Stimulated activated CD4-positive, alpha-beta T cell treated with anti-CD3 and anti-CD28 coated beads, TNF-alpha, amount 100 ng/mL, for 48 hours (primary cell): ENCODE results near the gene HYAL3.
"Not testable (repeated sequence)": the region's sequence is repeated elsewhere in the genome, so short reads cannot be mapped to it uniquely, and the experiment has no call there.

Source experiments
- DNase-seq, 3 donors: peaks; one replicate each; pipeline ENCODE4 v3.0.0-alpha.2; 2020; ENCODE audit warnings: low read depth in 3 of 3

Gene HYAL3

DNA sequence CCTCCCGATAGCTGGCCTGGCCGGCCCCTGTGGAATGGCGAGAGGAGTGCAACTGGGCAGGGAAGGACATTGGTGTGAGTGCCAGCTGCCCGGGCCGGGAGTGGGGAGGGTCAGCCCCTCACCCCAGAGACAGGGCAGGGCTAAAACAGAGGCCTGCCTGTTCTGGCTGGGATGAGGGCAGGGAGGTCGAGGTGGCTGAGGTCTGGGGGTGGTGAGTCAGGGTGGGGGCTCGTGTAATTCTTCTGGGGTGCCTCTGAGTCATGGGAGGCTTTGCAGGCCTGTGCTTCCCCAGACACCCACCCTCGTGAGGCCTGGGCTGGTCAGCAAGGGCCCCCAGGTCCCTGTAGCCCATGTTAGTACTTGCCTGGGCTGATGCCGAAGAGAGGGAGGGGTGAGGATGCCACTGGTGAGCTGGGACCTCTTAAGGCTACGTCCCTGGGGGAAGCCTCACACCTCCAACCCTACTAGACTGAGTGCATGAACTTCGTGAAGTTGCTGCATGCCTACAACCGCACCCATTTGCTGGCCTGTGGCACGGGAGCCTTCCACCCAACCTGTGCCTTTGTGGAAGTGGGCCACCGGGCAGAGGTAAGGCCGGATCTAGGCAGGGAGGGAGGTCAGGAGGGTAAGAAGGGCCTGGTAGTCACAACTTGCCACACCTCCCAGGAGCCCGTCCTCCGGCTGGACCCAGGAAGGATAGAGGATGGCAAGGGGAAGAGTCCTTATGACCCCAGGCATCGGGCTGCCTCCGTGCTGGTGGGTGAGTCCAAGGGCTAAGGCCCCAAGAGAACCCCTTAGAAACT is 28.6 kb downstream of the HYAL3 start:
- DNase-seq = no peak

DNA sequence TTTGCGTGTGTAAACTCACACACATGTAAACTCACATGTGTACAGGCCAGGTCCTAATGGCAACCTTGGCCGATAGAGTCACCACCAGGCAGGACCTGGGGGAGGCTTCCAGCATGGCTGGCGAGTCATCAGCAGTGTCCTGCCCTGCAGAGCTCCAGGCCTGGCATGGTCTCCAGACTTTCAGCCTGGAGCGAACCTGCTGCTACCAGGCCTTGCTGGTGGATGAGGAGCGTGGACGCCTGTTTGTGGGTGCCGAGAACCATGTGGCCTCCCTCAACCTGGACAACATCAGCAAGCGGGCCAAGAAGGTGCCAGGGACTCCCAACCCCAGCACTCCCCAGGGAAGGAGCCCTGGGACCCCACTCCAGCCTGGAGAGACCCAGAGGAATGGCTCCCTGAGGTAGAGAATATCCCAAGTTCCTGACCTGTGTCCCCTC is 29.2 kb downstream of the HYAL3 start:
- DNase-seq = no peak

DNA sequence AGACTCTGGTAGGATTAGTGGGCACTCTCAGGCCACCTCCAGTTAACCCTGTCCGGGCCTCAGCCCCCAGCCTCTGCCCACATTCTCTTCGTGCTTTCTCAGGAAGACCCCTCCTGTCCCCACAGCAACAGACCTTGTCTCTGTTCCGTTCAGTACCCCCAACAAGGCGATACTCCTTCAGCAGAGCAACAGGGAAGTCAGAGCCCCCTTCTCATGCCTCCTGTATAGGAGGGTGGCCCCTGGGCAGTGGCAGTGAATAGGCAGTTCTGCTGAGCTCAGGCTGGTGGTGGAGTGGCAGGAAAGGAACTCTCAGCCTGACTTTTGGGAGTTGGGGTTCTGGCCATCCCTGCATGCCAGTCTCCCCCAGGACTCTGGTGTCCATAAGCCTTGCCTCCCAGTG is 29.7 kb downstream of the HYAL3 start:
- DNase-seq = no peak

DNA sequence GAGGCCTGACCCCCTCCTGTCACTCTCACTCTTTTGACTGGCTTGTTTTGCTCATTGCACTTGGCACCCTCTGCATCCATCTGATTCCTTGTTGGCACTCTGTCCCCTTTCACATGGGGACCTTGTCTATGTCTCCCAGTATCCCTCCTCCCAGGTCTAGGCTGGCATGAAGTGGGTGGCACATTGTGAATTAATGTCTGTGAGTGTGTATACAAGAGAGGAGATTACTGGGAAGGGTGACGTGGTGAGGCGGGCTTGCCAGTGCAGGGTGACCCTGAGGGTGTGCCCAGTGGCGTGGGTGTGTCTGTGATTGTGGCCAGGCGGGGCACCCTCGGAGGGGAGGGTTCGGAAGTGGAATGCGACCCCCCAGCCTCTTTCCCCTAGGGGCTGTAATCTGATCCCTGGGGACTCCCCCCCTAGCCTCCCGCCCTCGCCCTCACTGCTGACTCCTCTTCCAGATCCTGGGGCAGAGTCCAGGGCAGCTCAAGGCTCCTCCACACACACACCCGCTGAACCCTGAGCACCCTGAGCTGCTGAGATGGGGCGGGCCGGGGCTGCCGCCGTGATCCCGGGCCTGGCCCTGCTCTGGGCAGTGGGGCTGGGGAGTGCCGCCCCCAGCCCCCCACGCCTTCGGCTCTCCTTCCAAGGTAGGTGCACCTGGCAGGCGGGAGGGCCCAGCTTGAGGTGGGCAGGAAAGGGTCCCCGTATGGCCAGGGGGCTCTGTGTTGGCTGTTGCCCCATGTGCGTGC is 30.3 kb downstream of the HYAL3 start, which contains the start of gene SEMA3B:
TSS of gene SEMA3B (plus strand) at position 445 of the 749 bp plus-strand sequence. CDS start at position 539, 94 bp downstream.
- no peak for DNase-seq

DNA sequence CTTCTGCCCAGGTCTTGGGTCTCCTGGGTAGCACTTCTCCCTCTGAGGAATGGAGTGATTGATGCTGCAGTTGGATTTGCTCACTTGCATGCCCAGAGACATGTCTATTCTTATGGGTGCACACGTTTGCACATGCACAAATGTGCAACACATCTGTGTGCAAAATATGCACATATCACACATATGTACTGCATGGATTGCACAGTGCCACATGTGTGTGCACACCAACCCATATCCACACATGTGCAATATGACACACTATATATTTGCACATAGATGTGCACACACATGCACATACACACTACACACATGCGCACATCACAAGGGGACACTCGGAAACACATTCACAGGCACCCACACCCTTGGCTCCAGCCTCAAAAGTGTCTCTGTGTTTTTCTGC is 30.9 kb downstream of the HYAL3 start:
- no peak for DNase-seq

DNA sequence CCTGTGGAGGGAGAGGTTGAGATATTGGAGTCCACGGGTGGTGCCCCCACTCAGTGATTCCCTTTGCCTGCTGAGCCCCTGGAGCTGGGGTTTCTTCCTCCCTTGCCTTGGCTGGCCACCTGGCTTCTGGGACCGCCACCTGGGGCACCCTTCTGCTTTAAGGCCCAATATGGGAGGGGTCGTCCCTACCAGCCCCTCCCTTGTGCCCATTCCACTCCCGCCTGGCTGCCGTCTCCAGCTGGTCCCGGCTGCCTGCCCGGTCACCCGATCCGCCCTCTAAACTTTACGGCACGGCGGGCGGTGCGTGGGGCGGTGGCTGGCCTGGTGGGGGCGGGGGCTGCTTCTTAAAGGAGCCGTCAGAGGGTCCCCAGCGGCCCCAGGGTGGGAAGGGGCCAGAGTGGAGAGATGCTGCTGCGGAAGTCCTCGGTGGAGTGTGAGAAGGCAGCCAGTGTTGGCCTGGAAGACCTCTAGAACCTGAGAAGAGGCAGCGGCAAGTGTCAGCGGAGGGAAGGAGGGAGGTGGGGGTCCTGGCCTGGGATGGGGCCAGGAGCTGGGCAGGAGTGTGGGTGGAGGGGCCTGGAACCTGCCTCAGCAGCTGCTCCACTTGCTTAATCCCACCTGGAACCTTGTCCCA is 31.8 kb downstream of the HYAL3 start:
- DNase-seq = no peak

DNA sequence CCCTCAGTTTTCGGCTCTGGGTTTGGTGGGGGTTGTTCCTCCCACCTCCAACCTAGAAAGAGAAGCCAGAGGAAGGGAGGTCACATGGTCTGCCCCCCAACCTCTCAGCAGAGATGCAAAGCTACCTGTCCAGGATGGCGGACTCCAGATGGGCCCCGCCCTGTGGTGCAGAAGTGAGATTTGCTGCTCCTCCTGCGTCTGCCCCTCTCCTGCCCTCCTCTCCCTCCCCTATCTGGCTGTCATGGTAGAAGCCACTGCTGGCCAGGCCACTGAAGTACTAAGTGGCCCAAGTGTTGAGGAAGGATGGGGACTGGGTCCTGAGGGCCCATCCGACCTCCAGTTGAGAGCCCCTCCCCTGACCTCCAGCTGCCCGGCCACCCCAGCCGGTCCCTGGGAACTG is 32.4 kb downstream of the HYAL3 start:
- no peak for DNase-seq

DNA sequence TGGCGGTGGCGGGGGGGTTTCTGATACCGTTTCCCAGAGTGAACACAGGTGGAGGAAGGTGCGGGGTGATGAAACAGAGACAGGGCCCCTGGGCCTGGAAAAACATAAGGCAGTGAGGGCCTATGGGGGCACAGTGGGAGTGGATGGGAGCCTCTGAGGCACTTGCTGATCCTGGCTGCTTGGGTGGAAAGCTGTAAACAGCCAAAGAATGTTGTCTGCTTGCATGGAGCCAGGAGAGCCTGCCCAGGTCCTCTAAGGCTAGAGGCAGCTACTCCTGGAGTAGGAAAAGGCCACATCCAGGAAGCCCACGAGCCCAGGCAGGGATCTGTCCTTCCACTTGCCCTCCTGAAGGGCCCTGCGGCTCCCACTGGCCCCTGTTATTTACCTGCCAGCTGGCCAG is 33.2 kb downstream of the HYAL3 start:
- no peak for DNase-seq

DNA sequence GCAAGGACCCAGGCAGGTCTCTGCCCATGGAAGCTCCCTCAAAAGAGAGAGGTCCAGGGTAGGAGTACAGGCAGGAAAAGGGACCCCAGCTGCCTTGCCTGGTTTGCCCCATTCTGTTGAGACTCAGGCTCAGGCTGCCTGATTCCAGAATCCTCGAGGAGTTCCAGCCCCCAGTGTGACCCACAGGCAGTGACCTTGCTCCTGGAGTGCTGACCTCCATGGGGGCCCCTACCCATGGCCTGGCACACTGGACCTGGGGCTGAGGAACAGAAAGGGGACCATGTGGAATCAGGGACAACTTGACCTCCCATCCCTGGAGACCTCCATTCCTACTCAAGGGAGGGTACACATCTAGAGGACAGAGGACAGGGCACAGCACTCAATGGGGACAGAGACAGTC is 33.6 kb downstream of the HYAL3 start:
- DNase-seq = no peak

DNA sequence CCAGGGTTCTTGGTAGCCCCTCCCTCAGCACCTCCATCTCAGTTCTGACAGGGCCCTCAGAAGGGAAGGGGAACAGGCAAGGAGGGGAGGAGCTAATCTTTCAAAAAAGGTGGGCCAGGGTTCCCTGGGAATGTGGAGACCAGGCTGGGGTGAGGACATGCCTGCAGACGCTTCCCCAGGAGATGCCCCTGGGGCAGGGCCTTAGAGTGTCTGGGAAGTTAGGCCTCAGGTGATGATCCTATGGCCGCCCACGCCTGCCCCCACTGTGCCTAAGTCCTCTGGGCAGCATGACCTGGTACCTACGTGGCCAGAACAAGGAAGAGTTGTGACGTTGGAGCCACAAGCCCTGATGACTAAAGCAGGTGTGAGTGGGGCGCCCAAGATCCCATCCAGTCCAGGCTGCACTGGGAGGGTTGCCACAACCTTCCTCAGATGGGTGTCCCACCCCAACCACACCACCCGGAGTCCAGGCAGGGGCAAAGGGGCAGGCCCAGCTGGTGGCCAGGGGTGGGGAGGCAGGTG is 34.2 kb downstream of the HYAL3 start:
- DNase-seq = no peak

DNA sequence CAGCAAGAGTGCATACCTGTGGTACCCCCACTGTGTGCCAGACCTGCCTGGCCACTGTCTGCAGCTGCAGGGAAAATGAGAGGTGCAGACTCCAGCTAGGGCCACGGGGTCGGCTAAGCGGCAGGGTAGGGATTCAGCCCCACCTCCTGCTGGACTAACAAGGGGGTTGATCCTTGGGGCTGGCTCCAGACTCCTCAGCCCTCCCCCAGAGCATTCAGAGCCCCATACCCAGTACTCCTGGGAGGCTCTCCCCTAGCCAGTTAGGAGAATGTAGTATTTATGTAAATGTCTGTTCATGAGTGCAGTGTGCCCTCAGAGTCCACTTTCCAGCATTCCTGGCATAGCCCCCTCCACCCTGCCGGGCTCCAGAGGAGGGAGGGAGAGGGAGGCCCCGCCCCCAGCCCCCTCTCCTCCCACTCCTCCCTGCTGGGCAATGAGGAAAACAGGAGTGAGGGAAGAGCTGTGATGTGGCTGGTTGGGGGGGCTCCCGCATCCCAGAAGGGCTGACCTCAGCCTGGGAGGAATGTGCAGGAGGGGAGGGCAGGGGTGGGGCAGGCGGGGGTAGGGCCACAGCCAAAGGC is 34.7 kb downstream of the HYAL3 start:
- DNase-seq = no peak

DNA sequence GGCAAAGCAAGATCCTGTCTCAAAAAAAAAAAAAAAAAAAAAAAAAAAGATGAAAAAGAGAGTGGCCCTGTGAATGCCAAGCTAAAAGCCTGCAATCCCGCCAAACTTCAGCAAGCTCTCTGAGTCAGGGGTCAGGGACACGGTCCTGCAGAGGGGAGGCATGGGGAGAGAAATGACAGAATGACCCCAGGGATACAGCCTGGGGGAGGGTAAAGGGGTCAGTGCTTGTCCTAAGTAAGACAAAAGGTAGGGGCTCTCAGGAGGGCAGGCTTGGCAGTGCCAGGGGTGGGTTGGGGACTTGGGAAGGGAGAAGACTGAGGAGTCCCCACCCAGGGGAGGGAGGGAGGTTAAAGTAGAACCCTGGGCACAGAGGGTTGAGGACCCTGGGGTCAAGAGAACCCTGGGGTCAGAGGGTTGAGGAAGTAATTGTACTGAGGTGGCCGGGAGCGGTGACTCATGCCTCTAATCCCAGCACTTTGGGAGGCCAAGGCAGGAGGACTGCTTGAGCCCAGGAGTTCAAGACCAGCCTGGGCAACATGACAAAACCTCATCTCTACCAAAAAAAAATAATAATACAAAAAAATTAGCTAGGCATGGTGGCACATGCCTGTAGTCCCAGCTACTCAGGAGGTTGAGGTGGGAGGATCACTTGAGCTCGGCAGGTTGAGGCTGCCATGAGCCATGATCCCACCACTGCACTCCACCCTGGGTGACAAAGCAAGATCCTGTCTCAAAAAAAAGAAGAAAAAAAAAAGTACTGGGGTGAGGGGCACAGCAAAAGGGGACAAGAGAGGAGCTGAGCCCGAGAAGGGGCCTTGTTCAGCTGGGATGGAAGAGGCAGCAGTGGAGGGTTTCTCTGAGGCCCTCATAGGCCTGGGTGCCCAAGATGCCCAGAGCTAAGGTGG is 35.5 kb downstream of the HYAL3 start:
- DNase-seq = no peak

DNA sequence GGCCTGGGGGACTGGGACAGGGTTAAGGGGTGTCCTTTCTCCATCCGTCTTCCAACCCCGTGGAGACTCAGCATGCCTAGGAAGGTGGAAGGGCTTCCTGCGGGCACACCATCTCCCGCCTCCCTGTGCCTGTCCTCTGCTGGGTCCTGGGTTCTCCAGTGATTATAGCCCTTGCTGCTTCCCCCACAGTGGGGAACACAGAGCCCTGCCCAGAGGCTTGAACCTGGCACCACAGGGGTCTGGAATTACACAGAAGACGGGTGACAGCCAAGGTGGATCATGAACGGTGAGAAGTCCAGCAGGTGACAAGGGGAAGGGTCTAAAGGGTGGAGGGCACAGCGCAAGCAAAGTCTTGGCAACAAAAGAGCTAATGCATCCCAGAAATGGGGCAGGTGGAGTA is 36.4 kb downstream of the HYAL3 start:
- no peak for DNase-seq

DNA sequence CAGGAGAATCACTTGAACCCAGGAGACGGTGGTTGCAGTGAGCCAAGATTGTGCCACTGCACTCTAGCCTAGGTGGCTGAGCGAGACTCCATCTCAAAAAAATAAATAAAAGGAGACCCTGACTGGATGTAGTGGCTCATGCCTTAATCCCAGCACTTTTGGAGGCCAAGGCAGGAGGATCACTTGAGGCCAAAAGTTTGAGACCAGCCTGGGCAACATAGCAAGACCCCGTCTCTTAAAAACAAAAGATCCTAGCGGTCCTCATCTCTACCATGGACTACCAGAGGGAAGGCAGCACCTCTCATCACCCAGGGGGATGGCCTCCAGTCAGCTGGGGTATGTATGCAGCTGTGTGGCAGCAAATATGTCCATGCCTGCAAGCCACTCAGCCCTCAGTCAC is 37.0 kb downstream of the HYAL3 start:
- DNase-seq = not testable (repeated sequence)

DNA sequence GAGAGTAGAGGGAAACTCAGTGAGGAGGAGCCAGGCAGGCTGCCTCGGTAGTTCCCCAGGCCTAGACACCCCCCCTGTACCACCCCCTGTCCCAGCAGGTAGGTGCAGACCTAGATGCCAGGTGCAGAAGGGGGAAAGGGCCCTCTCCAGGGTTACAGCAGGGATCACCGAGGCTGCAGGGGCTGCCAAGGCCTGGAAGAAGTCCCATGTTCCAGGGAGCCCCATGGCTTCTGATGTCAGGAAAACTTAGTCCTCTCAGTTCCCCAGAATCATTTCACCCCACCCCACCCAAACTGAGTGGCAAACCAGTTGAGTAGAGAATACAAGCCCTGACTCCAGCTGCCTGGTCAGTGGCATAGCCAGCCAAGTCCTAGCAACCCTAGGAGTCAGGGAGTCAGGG is 37.7 kb downstream of the HYAL3 start:
- no peak for DNase-seq

DNA sequence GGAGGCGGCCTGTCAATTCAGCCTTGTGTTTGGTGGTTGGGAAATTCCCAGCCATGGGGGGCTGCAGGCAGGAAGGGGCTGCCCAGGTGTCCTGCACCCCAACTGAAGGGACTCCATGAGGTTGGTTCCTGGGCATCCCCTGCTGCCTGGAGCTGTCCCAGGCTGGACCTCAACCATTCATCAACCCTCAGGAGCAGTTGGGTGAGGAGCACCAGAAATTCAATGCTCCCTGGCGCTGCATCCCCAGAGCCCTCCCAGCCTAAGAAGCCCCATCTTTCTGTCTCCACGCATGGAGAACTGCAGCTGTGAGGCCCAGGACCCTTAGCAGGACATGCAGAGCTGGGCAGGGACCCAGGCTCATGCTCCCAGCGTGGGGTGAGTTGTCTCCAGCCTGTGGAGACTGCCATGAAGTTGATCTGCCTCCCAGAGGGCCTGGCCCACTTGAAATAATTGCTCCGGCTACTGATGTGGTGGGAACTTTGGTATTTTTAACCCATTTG is 38.2 kb downstream of the HYAL3 start:
- DNase-seq = no peak

DNA sequence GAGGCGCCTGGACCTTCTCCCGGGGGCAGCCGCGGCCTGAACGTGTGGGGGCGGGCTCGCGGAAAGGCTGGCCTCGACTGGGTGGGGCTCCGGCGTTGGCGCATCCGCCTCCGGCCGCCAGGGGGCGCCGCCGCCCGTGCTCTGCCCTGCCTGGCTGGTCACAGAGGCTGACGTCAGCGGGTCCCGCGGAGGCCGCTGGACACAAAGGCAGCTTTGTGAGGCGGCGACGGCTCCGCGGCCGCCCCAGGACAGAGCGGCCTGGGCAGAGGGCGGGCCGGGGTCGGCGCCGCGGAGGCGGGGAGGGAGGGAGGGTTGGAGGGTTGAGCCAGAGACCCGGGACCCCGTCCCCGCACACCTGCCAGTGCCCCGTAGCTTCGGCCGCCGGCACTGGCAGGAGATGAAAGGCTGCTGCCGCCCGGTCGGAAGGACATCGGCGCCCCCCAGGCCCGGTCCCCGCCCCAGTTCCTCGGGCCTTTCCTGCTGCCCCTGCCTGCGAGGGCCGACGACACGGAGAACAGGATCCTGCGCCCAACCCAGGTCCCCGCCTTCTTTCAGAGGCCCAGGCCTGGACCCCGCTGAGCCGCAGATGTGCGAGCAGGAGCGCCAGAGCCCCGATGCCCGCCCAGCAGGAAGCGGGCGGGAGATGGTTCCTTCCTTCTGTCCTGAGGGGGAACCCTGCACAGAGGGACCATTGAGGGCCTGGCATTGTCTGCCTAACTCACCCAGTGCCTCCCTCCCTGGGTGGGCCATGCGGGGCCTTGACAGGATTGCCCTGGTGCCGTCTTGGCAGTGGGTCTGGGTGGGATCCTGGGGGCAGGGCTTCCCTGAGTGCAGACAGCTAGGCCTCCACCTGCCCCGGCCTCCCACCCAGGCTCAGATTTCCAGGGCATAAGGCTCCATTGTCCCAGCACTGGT is 38.9 kb downstream of the HYAL3 start:
- DNase-seq = peak; percentile 65 to 79 (median 76)

DNA sequence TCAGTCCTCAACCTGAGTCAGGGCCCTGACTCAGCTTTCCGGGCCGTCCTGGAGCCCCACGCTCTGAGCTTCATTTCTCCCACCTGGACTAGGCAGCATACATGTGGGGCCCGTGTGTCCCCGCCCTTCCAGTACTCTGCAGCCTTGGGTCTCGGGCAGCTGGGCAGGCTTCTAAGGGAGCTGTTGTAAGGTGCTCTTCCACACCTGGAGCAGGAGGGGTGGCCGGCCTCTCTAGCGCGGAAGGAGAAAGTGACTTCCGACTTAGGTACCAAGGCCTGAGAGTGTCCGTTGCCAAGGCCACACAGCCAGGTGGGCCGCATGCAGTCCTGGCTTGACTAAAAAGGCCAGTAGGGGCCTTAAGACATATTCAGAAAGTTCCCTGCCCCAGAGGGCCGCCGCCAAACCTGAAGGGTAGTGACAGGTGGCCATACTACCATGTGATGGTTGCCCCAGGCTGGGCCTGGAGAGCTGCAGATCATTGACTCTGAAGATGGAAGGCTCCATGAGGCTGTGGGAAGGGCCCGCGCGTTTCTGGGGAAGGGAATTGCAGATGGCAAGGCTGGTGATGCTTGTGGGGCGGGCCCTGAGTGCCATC is 39.7 kb downstream of the HYAL3 start:
- DNase-seq = no peak

DNA sequence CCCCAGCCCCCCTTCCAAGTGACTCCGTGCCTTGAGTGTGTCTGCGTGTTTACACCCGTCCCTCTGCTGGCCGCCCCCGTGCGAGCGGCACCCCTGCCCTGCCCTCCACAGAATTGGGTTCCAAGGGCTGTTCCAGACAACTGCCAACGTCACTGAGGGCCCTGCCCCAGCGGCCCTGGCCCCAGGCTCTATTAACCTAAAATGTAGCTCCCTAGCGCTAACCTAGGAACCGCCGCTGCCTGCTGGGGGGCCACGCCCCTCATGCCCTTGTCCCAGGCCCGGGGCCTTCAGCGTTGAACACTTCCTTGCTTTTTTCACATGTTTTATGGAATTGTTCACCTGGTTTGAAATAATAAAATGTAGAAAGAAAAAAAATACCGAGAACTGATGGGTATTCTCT is 40.2 kb downstream of the HYAL3 start:
- DNase-seq = no peak
